Uterus (tissue), 2 donors: ENCODE data around the gene SPEG.
A peak's percentile ranks its signal among the peaks of the same experiment; 100 is the strongest.

ENCODE experiments used
- CTCF ChIP-seq, 4 experiments: fragments of 200-600 bp in 2 of 4; fragments of 450-650 bp in 2 of 4; sonication (generic) in 2 of 4; IDR thresholded peaks; one replicate each; pipeline ENCODE4 v1.5.1; 2016 to 2019; ENCODE audit warnings: antibody characterized with exemption in 4 of 4, mild to moderate bottlenecking in 2 of 4, moderate library complexity in 1 of 4
- POLR2A ChIP-seq, 2 donors: fragments of 450-650 bp; IDR thresholded peaks; one replicate each; pipeline ENCODE4 v1.6.1; 2016; ENCODE audit warnings: antibody characterized with exemption in 2 of 2, mild to moderate bottlenecking in 1 of 2, moderate library complexity in 1 of 2

DNA sequence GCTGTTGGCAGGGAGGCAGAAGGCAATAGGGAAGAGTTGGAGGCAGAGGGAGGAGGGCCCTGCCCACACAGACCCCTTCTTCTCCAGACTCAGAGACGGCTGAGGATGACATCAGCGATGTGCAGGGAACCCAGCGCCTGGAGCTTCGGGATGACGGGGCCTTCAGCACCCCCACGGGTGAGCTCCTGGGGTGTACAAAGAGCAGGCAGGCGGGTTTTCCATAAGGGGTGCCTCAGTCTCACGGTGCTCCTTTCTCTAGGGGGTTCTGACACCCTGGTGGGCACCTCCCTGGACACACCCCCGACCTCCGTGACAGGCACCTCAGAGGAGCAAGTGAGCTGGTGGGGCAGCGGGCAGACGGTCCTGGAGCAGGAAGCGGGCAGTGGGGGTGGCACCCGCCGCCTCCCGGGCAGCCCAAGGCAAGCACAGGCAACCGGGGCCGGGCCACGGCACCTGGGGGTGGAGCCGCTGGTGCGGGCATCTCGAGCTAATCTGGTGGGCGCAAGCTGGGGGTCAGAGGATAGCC lies 10.0 kb downstream of the SPEG start:
- TF ChIP-seq CTCF (IDR thresholded peaks at IDR 0.05) = no peak
- TF ChIP-seq POLR2A (IDR thresholded peaks at IDR 0.05) = peak in 1 of 2 donors; percentile 27
